ENCODE data around the gene CD59.
"Not testable (repeated sequence)": the region's sequence is repeated elsewhere in the genome, so short reads cannot be mapped to it uniquely, and the experiment has no call there.

The CD59 gene

DNA sequence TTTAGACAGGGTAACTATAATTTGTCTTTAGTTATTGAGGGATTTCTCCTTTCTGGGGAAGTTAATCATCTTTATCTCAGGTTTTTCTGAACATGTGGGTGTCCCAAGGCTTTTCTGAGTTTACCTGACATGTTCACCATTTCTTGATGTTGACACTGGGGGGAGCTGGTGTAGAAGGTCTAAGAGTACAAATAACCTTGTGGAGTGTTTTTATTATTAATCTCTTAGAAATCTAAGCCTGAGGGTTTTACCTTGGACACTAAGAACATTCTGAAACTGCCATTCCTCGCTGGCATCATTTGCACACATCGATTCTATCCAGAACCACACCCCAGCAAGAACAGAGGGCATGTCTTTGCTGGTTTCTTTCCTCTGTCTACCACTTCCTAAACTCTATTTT lies 20.0 kb downstream of the CD59 start:
- peak; percentile 63 for DNase-seq (ENCODE audit: low read depth)
- TF ChIP-seq, protein P1, sequence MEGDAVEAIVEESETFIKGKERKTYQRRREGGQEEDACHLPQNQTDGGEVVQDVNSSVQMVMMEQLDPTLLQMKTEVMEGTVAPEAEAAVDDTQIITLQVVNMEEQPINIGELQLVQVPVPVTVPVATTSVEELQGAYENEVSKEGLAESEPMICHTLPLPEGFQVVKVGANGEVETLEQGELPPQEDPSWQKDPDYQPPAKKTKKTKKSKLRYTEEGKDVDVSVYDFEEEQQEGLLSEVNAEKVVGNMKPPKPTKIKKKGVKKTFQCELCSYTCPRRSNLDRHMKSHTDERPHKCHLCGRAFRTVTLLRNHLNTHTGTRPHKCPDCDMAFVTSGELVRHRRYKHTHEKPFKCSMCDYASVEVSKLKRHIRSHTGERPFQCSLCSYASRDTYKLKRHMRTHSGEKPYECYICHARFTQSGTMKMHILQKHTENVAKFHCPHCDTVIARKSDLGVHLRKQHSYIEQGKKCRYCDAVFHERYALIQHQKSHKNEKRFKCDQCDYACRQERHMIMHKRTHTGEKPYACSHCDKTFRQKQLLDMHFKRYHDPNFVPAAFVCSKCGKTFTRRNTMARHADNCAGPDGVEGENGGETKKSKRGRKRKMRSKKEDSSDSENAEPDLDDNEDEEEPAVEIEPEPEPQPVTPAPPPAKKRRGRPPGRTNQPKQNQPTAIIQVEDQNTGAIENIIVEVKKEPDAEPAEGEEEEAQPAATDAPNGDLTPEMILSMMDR (IDR thresholded peaks at IDR 0.05; ENCODE audit: low read length, missing control alignments): peak; percentile 43

DNA sequence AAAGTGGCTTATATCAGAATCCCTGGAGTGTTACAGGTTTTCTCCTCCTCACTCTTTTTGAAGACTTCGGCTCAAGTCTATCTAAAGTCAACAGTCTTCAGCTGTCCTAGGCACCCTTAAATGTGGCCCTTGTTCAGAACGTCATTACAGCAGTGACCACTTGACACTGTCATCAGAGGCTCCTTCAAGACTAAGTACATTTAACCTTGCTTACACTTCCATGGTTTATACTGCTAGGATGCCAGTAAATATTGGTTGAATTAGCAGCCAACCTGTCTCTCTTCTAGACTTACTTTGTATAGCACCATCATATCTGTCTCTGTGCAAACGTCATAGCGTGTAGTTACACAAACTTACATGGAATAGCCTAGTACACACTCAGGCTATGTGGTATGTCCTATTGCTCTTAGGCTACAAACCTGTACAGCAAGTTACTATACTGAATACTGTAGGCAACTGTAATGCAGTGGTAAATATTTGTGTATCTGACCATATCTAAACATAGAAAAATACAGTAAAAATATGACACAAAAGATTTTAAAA lies 22.3 kb downstream of the CD59 start:
- TF ChIP-seq, protein P1 (IDR thresholded peaks at IDR 0.05; ENCODE audit: low read length, missing control alignments): no peak
- no peak for DNase-seq (ENCODE audit: low read depth)
- no peak overlapping the region for H3K4me3 ChIP-seq (replicated peaks; ENCODE audit: low read depth, low read length)

More for the DNA sequence above, 20.0 kb downstream of the CD59 start:
- no peak overlapping the region for H3K4me3 ChIP-seq (replicated peaks; ENCODE audit: low read depth, low read length)

DNA sequence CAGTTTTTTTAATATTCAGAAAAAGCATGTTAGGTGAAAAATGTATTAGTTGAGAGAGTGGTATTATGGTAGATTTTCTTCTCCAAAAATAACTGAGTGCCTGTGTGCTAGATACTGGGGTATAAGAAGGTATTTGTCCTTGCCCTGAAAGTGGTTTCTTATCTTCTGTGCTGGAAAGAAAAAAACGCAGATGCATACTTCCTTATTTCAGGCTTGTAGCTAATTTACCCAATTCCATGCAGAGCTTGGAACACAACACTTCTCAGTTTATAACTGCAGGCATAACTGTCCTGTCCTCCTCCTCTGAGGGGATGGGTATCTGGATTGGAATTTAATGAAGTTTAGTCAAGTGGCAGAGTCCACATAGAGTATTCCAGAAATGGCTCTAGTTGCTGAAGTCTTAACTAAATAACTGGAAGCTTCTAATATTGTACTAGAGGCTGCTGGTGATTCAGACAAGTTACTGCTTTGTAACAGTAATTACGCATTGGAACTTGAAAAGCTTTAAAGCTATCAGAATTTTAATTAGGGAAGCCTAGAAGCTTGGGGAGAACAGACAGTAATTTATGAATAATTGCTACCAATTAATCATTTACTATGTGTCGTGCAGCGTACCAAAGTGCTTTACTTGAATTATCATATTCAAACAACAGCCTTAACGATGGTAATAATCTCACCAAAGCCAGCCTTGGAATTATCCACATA lies 22.9 kb downstream of the CD59 start:
- H3K4me3 ChIP-seq (replicated peaks; ENCODE audit: low read depth, low read length): no peak overlapping the region
- TF ChIP-seq, protein P1 (IDR thresholded peaks at IDR 0.05; ENCODE audit: low read length, missing control alignments): no peak
- DNase-seq (ENCODE audit: low read depth): no peak

DNA sequence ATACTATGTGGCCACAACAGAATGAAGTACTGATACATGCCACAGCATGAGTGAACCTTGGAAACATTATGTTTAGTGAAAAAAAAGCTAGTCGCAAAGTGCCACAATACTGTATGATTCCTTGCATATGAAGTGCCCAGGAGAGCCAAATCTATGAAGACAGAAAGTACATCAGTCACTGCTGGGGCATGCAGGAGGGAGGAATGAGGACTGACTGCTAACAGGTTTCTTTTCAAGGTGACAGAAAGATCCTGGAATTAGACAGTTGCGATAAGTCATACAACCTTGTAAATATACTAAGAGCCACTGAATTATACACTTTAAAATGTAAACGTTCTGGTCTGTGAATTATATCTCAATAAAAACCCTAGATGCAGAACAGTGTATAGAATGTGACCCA lies 23.8 kb downstream of the CD59 start:
- TF ChIP-seq, protein P1 (IDR thresholded peaks at IDR 0.05; ENCODE audit: low read length, missing control alignments): no peak

DNA sequence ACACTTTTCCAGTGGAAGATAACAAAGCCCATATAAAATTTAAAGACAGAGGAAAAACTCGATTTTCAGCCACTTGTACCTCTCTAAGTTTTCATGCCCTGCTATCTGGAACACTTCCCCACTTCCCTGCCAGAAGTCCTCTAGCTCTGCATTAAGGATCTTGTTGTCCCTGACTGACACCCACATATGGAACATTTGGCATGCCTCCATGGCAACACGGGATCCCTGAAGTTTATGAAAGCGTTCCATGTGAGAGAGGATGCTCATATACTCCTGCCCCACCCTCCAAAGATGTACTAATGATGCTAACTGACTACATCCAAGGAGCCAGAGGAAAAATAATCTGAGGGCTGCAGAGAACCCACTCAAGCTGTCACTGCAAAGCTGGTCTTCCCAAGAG lies 26.8 kb downstream of the CD59 start:
- H3K4me3 ChIP-seq (replicated peaks; ENCODE audit: low read depth, low read length): no peak overlapping the region
- DNase-seq (ENCODE audit: low read depth): no peak

More for the DNA sequence above, 23.8 kb downstream of the CD59 start:
- no peak for DNase-seq (ENCODE audit: low read depth)
- H3K4me3 ChIP-seq (replicated peaks; ENCODE audit: low read depth, low read length): no peak overlapping the region

DNA sequence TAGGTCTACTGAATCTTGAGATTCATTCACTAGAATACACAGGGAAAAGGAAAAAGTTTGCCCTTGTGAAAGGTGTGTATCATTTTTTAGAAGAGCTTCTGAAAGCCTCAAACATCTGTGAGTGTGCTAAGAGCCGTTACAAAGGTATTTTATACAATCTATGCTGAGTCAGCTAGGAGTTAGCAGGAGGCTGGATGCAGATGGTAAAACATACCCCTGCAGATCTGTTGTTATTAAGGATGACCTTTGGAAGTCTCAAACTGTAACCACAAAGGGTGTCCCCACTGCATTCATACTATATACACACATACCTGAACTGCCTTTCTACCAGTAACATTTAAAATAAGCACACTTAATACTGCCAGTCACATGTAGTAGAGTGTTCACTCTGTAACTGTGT lies 27.2 kb downstream of the CD59 start:
- DNase-seq (ENCODE audit: low read depth): no peak
- TF ChIP-seq, protein P1 (IDR thresholded peaks at IDR 0.05; ENCODE audit: low read length, missing control alignments): no peak
- H3K4me3 ChIP-seq (replicated peaks; ENCODE audit: low read depth, low read length): no peak overlapping the region

More for the DNA sequence above, 26.8 kb downstream of the CD59 start:
- TF ChIP-seq, protein P1 (IDR thresholded peaks at IDR 0.05; ENCODE audit: low read length, missing control alignments): no peak

DNA sequence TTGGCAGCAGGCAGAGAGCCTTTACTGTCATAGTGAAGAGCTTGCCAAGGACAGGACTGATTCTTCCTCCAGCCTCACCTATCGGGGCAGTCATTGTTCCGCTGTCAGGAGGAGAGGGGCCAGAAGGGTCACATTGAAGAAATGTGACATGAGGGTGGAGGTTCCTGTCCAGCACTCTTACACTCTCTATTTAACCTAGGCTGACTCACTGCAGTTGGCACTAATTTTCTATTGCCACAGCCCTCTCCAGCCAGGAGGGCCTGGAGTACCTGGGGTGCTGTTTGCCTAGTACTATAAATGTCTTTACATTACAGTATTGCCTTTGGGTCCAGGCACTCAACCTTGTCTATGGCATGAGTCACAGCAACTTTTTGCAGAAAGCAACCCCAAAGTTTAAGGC lies 28.4 kb downstream of the CD59 start:
- not testable (repeated sequence) for DNase-seq (ENCODE audit: low read depth)

More for the DNA sequence above, 28.4 kb downstream of the CD59 start:
- not testable (repeated sequence) for H3K4me3 ChIP-seq (replicated peaks; ENCODE audit: low read depth, low read length)

Data from fibroblast of pulmonary artery (primary cell).